ENCODE results near the gene RNF103.

The RNF103 gene

DNA sequence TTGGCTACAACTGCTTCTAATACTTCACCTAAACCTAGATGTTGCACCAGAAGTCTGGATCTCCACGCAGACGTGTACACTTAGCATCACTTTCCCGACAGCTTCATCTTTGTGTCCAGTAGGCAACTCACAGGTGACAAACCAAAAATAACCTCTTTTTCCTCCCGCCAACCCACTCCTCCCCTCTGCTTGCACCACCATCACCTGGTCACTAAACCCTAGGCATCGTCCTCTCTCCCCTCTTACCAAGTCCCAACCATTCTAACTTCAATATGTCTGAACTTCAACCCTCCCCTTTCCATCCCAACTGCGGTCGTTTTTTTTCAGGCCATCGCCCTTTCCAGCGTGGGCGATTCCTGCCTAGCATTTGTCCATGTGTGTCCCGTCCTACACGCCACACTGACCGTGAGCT lies 60.0 kb downstream of the RNF103 start:
- no peak for DNase-seq

GRCh38 chr2:86562922-86563649 lies 60.6 kb downstream of the RNF103 start, which contains the start of gene CHMP3:
TSS of gene CHMP3 (minus strand) at chr2:86563443. CDS start at chr2:86563348, 95 bp downstream.
- DNase-seq, result peak; percentile 99

DNA sequence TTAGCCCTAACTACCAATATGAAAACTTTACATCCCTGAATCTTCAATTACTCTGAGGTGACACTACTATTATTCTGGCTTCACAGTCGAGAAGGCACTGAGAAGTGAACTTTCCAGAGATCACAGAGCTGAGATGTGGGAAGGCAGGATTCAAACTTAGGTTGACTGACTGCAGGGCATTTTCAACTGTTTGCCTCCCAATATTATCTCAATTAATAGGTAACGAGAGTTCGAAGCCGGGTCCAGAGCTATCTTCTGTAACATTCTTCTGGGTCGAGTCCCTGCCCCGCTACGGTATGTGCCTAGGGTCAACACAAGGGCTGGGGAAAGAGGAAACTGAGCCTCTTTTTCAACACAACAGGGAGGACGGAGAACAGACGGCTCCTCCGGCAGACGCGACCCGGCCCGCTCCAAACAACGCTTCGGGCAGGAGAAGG lies 61.2 kb downstream of the RNF103 start:
- DNase-seq, result peak in 1 of 2 donors; percentile 58

DNA sequence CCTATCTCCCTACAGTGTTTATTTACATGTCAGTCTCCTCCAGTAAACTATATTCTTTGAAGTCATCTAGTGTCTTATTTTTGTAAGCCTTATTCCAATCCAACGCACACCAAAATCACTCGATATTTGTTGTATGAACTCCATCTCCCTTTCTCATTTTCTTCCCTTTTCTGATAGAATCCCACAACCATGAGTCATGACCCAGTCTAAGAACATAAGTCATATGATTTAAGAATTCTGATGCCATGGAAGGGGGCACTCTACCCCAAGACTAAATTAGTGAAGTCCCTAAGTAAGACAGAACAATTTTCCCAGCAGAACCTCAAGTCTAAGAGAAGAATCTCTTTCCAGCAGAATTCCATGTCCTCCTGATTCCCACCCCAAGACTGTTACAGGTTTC lies 65.8 kb downstream of the RNF103 start:
- DNase-seq, result peak; percentile 34 to 49

DNA sequence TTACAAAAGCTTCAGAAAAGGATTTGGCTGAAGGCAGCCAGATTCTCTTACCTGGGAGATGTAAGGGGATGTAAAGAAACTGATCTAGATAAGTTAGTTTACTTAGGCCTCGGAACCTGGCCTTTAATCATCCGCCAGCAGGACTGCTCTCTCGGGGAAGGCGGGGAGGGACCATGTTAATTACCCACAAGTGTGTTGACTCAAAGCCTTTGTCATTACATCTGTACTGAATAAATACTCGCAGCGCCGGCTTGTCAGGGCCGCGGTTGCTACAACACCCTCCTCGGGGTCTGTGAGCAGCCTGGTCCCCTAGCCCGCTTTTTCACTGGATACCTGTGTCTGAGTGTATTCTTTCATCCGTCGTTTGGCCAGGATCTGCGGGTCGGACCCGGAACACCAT lies 67.2 kb downstream of the RNF103 start:
- no peak for DNase-seq

Measured in inflammatory macrophage treated with lipopolysaccharide for 1 hour (primary cell).